ENCODE data around the gene KRTCAP2. TPM values are rescaled to one million over a fixed set of nuclear protein-coding genes. Genes with fewer than 3 reads are reported as not detected.

The KRTCAP2 gene
- total and polyA plus RNA-seq, 2 experiments from 2014 or later = 189 to 484 TPM

- 0 out of 2 replicates have a peak, but pooled peaks cover 10% of the 10 kb centered on the region for H3K4me1 ChIP-seq (ENCODE audit: insufficient read depth)
- H2AFZ ChIP-seq = no peak overlapping the region
- no peaks in the 10 kb centered on the region for H3K9me2 ChIP-seq (ENCODE audit: insufficient read depth)
- H3K79me2 ChIP-seq (ENCODE audit: insufficient read depth) = no peaks in the 10 kb centered on the region
- H3K4me2 ChIP-seq (ENCODE audit: unreplicated experiment) = no peak overlapping the region
- H4K20me1 ChIP-seq (ENCODE audit: insufficient read depth) = no peaks in the 10 kb centered on the region
- no peaks in the 10 kb centered on the region for H3F3A ChIP-seq (ENCODE audit: insufficient read depth)
- 72 to 76% methylated on average over 3 to 4 of the region's 4 CpGs for WGBS, 2 experiments (ENCODE audit: low coverage in 1 of 2, low lambda C conversion rate in 2 of 2, missing lambda C conversion rate in 2 of 2)
- H3K27ac ChIP-seq = no peak overlapping the region
- no peak overlapping the region for H3K9ac ChIP-seq
- H3K36me3 ChIP-seq (ENCODE audit: low read depth) = no peaks in the 10 kb centered on the region
- no peak overlapping the region for H3K4me3 ChIP-seq
- H3K27me3 ChIP-seq (replicated peaks; ENCODE audit: insufficient read depth) = peaks cover 77% of the 10 kb centered on the region
- no peaks in the 10 kb centered on the region for H3K9me3 ChIP-seq (ENCODE audit: low read depth)
- TF ChIP-seq EZH2 (IDR thresholded peaks at IDR 0.05; ENCODE audit: insufficient read depth, poor library complexity, severe bottlenecking) (no peak), EZH2phosphoT487 (IDR thresholded peaks at IDR 0.05; ENCODE audit: insufficient read depth, low read depth) (no peak)
- DNase-seq = no peak
- in situ Hi-C loops (cut with MboI) = no loop called here
Measured at GRCh38 chr1:155123801-155124200, 49.3 kb downstream of the KRTCAP2 start.

GRCh38 chr1:155122308-155122707 is 50.8 kb downstream of the KRTCAP2 start:
- in situ Hi-C loops (cut with MboI) = no loop called here
- TF ChIP-seq EZH2 (IDR thresholded peaks at IDR 0.05; ENCODE audit: insufficient read depth, poor library complexity, severe bottlenecking) (no peak), EZH2phosphoT487 (IDR thresholded peaks at IDR 0.05; ENCODE audit: insufficient read depth, low read depth) (no peak)
- peaks cover 69% of the 10 kb centered on the region for H3K27me3 ChIP-seq (replicated peaks; ENCODE audit: insufficient read depth)

GRCh38 chr1:155121249-155121648 is 51.9 kb downstream of the KRTCAP2 start:
- Histone ChIP-seq H3K4me3 (no peak overlapping the region), H3K9me2 (ENCODE audit: insufficient read depth) (no peaks in the 10 kb centered on the region), H3K4me2 (ENCODE audit: unreplicated experiment) (no peak overlapping the region), H3K9ac (no peak overlapping the region), H2AFZ (no peak overlapping the region), H4K20me1 (ENCODE audit: insufficient read depth) (no peaks in the 10 kb centered on the region), H3K4me1 (ENCODE audit: insufficient read depth) (no peaks in the 10 kb centered on the region), H3K27ac (no peak overlapping the region), H3K36me3 (ENCODE audit: low read depth) (no peaks in the 10 kb centered on the region), H3K79me2 (ENCODE audit: insufficient read depth) (no peaks in the 10 kb centered on the region), H3K27me3 (replicated peaks; ENCODE audit: insufficient read depth) (peaks cover 59% of the 10 kb centered on the region), H3K9me3 (ENCODE audit: low read depth) (no peaks in the 10 kb centered on the region), H3F3A (ENCODE audit: insufficient read depth) (no peaks in the 10 kb centered on the region)
- TF ChIP-seq EZH2phosphoT487 (IDR thresholded peaks at IDR 0.05; ENCODE audit: insufficient read depth, low read depth) = no peak
- no peak for TF ChIP-seq EZH2 (IDR thresholded peaks at IDR 0.05; ENCODE audit: insufficient read depth, poor library complexity, severe bottlenecking)
- in situ Hi-C loops (cut with MboI) = no loop called here
- WGBS, 2 experiments (ENCODE audit: low coverage in 1 of 2, low lambda C conversion rate in 2 of 2, missing lambda C conversion rate in 2 of 2) = 56 to 73% methylated on average over 2 of the region's 2 CpGs
- no peak for DNase-seq

More at GRCh38 chr1:155122308-155122707, 50.8 kb downstream of the KRTCAP2 start:
- H3K4me1 ChIP-seq (ENCODE audit: insufficient read depth) = 0 out of 2 replicates have a peak, but pooled peaks cover 8% of the 10 kb centered on the region
- no peaks in the 10 kb centered on the region for H3K36me3 ChIP-seq (ENCODE audit: low read depth)
- H3K79me2 ChIP-seq (ENCODE audit: insufficient read depth) = no peaks in the 10 kb centered on the region
- no peaks in the 10 kb centered on the region for H3F3A ChIP-seq (ENCODE audit: insufficient read depth)
- H3K27ac ChIP-seq = no peak overlapping the region
- H3K4me3 ChIP-seq = no peak overlapping the region
- no peaks in the 10 kb centered on the region for H3K9me3 ChIP-seq (ENCODE audit: low read depth)
- no peak overlapping the region for H3K4me2 ChIP-seq (ENCODE audit: unreplicated experiment)
- H4K20me1 ChIP-seq (ENCODE audit: insufficient read depth) = no peaks in the 10 kb centered on the region
- no peak overlapping the region for H2AFZ ChIP-seq
- WGBS, 2 experiments (ENCODE audit: low coverage in 1 of 2, low lambda C conversion rate in 2 of 2, missing lambda C conversion rate in 2 of 2) = 32 to 42% methylated on average over 2 of the region's 2 CpGs
- no peak for DNase-seq
- H3K9me2 ChIP-seq (ENCODE audit: insufficient read depth) = no peaks in the 10 kb centered on the region
- no peak overlapping the region for H3K9ac ChIP-seq

DNA sequence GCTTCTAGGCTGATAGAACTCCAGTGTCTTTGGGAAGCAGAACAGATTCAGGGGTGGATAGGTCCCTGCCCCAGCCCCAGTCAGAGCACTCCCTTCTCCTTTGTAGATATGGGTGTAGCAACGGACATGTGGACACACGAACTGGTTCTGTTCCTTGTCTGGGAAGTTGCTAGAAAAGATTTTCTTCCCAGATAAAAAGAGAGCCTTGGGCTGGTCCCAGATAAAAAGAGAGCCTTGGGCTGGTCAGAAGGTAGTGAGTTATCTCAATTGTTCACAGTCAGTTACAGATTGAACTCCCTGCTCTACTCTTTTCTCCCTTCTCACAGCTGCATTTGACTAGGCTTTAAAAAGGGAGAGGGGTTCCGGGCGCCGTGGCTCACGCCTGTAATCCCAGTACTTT is 52.9 kb downstream of the KRTCAP2 start:
- Histone ChIP-seq H3K36me3 (ENCODE audit: low read depth) (no peaks in the 10 kb centered on the region), H3K27me3 (replicated peaks; ENCODE audit: insufficient read depth) (peaks cover 50% of the 10 kb centered on the region), H3K9me2 (ENCODE audit: insufficient read depth) (no peaks in the 10 kb centered on the region), H4K20me1 (ENCODE audit: insufficient read depth) (no peaks in the 10 kb centered on the region), H3F3A (ENCODE audit: insufficient read depth) (no peaks in the 10 kb centered on the region), H2AFZ (no peak overlapping the region), H3K4me1 (ENCODE audit: insufficient read depth) (no peaks in the 10 kb centered on the region), H3K4me3 (no peak overlapping the region), H3K9ac (no peak overlapping the region), H3K4me2 (ENCODE audit: unreplicated experiment) (no peak overlapping the region), H3K9me3 (ENCODE audit: low read depth) (no peaks in the 10 kb centered on the region), H3K79me2 (ENCODE audit: insufficient read depth) (no peaks in the 10 kb centered on the region), H3K27ac (no peak overlapping the region)
- in situ Hi-C loops (cut with MboI) = no loop called here
- 54 to 65% methylated on average over 6 of the region's 6 CpGs for WGBS, 2 experiments (ENCODE audit: low coverage in 1 of 2, low lambda C conversion rate in 2 of 2, missing lambda C conversion rate in 2 of 2)
- DNase-seq = no peak
- TF ChIP-seq EZH2phosphoT487 (IDR thresholded peaks at IDR 0.05; ENCODE audit: insufficient read depth, low read depth) = no peak
- TF ChIP-seq EZH2 (IDR thresholded peaks at IDR 0.05; ENCODE audit: insufficient read depth, poor library complexity, severe bottlenecking) = no peak

MicroRNA genes within 50 kb of the gene (microRNA counts, 767-probe panel; counts per million panel counts)
- microRNA hsa-miR-92b-3p = 447 counts per million, percentile 86 among the panel's probes with 10 or more counts

Small RNAs within 50 kb of the gene (small RNA-seq; reads per million reads assigned to genes)
- gene HMGN2P18 (ENCODE audit: low read depth, low replicate concordance) = not detected
- not detected for gene RF00019 (ENCODE audit: low read depth, low replicate concordance)

Other genes starting within 250 kb of the KRTCAP2 start
- gene PMVK, start 236.6 kb downstream of the KRTCAP2 start, total RNA-seq (2014; rRNA removed; shearing (Covaris generic)) = 2.1 and 6.4 TPM in 2 replicates
- gene PMVK, start 236.6 kb downstream of the KRTCAP2 start, polyA plus RNA-seq (2016; fragmentation: Nextera tagmentation; extraction: Ambion mirVana) = 36.6 and 40.2 TPM in 2 replicates
- gene PBXIP1, start 217.2 kb downstream of the KRTCAP2 start, total RNA-seq (2014; rRNA removed; shearing (Covaris generic)) = 70.4 and 72.2 TPM in 2 replicates
- 25.9 and 26.4 TPM in 2 replicates for gene PBXIP1, start 217.2 kb downstream of the KRTCAP2 start, polyA plus RNA-seq (2016; fragmentation: Nextera tagmentation; extraction: Ambion mirVana)
- 13.2 and 14.9 TPM in 2 replicates for gene PYGO2, start 211.5 kb downstream of the KRTCAP2 start, total RNA-seq (2014; rRNA removed; shearing (Covaris generic))
- 14.7 and 15.4 TPM in 2 replicates for gene PYGO2, start 211.5 kb downstream of the KRTCAP2 start, polyA plus RNA-seq (2016; fragmentation: Nextera tagmentation; extraction: Ambion mirVana)
- gene SHC1, start 202.6 kb downstream of the KRTCAP2 start, total RNA-seq (2014; rRNA removed; shearing (Covaris generic)) = 295 and 319 TPM in 2 replicates
- gene SHC1, start 202.6 kb downstream of the KRTCAP2 start, polyA plus RNA-seq (2016; fragmentation: Nextera tagmentation; extraction: Ambion mirVana) = 275 and 278 TPM in 2 replicates
- gene CKS1B, start 198.6 kb downstream of the KRTCAP2 start, total RNA-seq (2014; rRNA removed; shearing (Covaris generic)) = 45.6 and 50.3 TPM in 2 replicates
- 113 and 119 TPM in 2 replicates for gene CKS1B, start 198.6 kb downstream of the KRTCAP2 start, polyA plus RNA-seq (2016; fragmentation: Nextera tagmentation; extraction: Ambion mirVana)
- 15.6 and 21.3 TPM in 2 replicates for gene FLAD1, start 190.0 kb downstream of the KRTCAP2 start, total RNA-seq (2014; rRNA removed; shearing (Covaris generic))
- gene FLAD1, start 190.0 kb downstream of the KRTCAP2 start, polyA plus RNA-seq (2016; fragmentation: Nextera tagmentation; extraction: Ambion mirVana) = 26.4 and 30.2 TPM in 2 replicates
- not detected in 2 replicates for gene LENEP, start 179.7 kb downstream of the KRTCAP2 start, total RNA-seq (2014; rRNA removed; shearing (Covaris generic))
- gene LENEP, start 179.7 kb downstream of the KRTCAP2 start, polyA plus RNA-seq (2016; fragmentation: Nextera tagmentation; extraction: Ambion mirVana) = not detected in 2 replicates
- gene ZBTB7B, start 170.5 kb downstream of the KRTCAP2 start, total RNA-seq (2014; rRNA removed; shearing (Covaris generic)) = 16.8 and 27.0 TPM in 2 replicates
- 2.3 and 2.9 TPM in 2 replicates for gene ZBTB7B, start 170.5 kb downstream of the KRTCAP2 start, polyA plus RNA-seq (2016; fragmentation: Nextera tagmentation; extraction: Ambion mirVana)
- not detected in 2 replicates for gene DCST2, start 139.5 kb downstream of the KRTCAP2 start, total RNA-seq (2014; rRNA removed; shearing (Covaris generic))
- gene DCST2, start 139.5 kb downstream of the KRTCAP2 start, polyA plus RNA-seq (2016; fragmentation: Nextera tagmentation; extraction: Ambion mirVana) = 0.14 and 0.16 TPM in 2 replicates
- gene DCST1, start 139.5 kb downstream of the KRTCAP2 start, total RNA-seq (2014; rRNA removed; shearing (Covaris generic)) = not detected in 2 replicates
- gene DCST1, start 139.5 kb downstream of the KRTCAP2 start, polyA plus RNA-seq (2016; fragmentation: Nextera tagmentation; extraction: Ambion mirVana) = not detected in 2 replicates
- 85.6 and 109 TPM in 2 replicates for gene ADAM15, start 122.0 kb downstream of the KRTCAP2 start, total RNA-seq (2014; rRNA removed; shearing (Covaris generic))
- gene ADAM15, start 122.0 kb downstream of the KRTCAP2 start, polyA plus RNA-seq (2016; fragmentation: Nextera tagmentation; extraction: Ambion mirVana) = 73.0 and 80.4 TPM in 2 replicates
- gene EFNA4, start 109.6 kb downstream of the KRTCAP2 start, total RNA-seq (2014; rRNA removed; shearing (Covaris generic)) = 2.4 and 5.5 TPM in 2 replicates
- gene EFNA4, start 109.6 kb downstream of the KRTCAP2 start, polyA plus RNA-seq (2016; fragmentation: Nextera tagmentation; extraction: Ambion mirVana) = 4.4 and 4.6 TPM in 2 replicates
- gene EFNA3, start 94.5 kb downstream of the KRTCAP2 start, total RNA-seq (2014; rRNA removed; shearing (Covaris generic)) = 1.4 and 3.0 TPM in 2 replicates
- 2.5 and 2.7 TPM in 2 replicates for gene EFNA3, start 94.5 kb downstream of the KRTCAP2 start, polyA plus RNA-seq (2016; fragmentation: Nextera tagmentation; extraction: Ambion mirVana)
- not detected in 2 replicates for gene EFNA1, start 45.4 kb downstream of the KRTCAP2 start, total RNA-seq (2014; rRNA removed; shearing (Covaris generic))
- not detected in 2 replicates for gene EFNA1, start 45.4 kb downstream of the KRTCAP2 start, polyA plus RNA-seq (2016; fragmentation: Nextera tagmentation; extraction: Ambion mirVana)
- 33.4 and 34.1 TPM in 2 replicates for gene SLC50A1, start 37.5 kb downstream of the KRTCAP2 start, total RNA-seq (2014; rRNA removed; shearing (Covaris generic))
- gene SLC50A1, start 37.5 kb downstream of the KRTCAP2 start, polyA plus RNA-seq (2016; fragmentation: Nextera tagmentation; extraction: Ambion mirVana) = 55.1 and 58.3 TPM in 2 replicates
- gene DPM3, start 32.8 kb downstream of the KRTCAP2 start, total RNA-seq (2014; rRNA removed; shearing (Covaris generic)) = 21.8 and 50.7 TPM in 2 replicates
- 75.3 and 82.3 TPM in 2 replicates for gene DPM3, start 32.8 kb downstream of the KRTCAP2 start, polyA plus RNA-seq (2016; fragmentation: Nextera tagmentation; extraction: Ambion mirVana)
- 3.4 TPM in 2 replicates for gene TRIM46, start 545 bp upstream of the KRTCAP2 start, total RNA-seq (2014; rRNA removed; shearing (Covaris generic))
- gene TRIM46, start 545 bp upstream of the KRTCAP2 start, polyA plus RNA-seq (2016; fragmentation: Nextera tagmentation; extraction: Ambion mirVana) = 1.6 and 2.1 TPM in 2 replicates
- 20.6 and 21.4 TPM in 2 replicates for gene THBS3, start 34.6 kb upstream of the KRTCAP2 start, total RNA-seq (2014; rRNA removed; shearing (Covaris generic))
- 14.9 and 16.6 TPM in 2 replicates for gene THBS3, start 34.6 kb upstream of the KRTCAP2 start, polyA plus RNA-seq (2016; fragmentation: Nextera tagmentation; extraction: Ambion mirVana)
- gene MTX1, start 35.4 kb upstream of the KRTCAP2 start, total RNA-seq (2014; rRNA removed; shearing (Covaris generic)) = 39.6 and 61.4 TPM in 2 replicates
- gene MTX1, start 35.4 kb upstream of the KRTCAP2 start, polyA plus RNA-seq (2016; fragmentation: Nextera tagmentation; extraction: Ambion mirVana) = 69.2 and 78.6 TPM in 2 replicates
- gene ENTREP3, start 82.2 kb upstream of the KRTCAP2 start, total RNA-seq (2014; rRNA removed; shearing (Covaris generic)) = 6.4 and 8.0 TPM in 2 replicates
- gene ENTREP3, start 82.2 kb upstream of the KRTCAP2 start, polyA plus RNA-seq (2016; fragmentation: Nextera tagmentation; extraction: Ambion mirVana) = 8.0 TPM in 2 replicates
- gene SCAMP3, start 89.1 kb upstream of the KRTCAP2 start, total RNA-seq (2014; rRNA removed; shearing (Covaris generic)) = 53.6 and 80.5 TPM in 2 replicates
- gene SCAMP3, start 89.1 kb upstream of the KRTCAP2 start, polyA plus RNA-seq (2016; fragmentation: Nextera tagmentation; extraction: Ambion mirVana) = 135 and 141 TPM in 2 replicates
- 16.8 and 24.0 TPM in 2 replicates for gene CLK2, start 100.2 kb upstream of the KRTCAP2 start, total RNA-seq (2014; rRNA removed; shearing (Covaris generic))
- gene CLK2, start 100.2 kb upstream of the KRTCAP2 start, polyA plus RNA-seq (2016; fragmentation: Nextera tagmentation; extraction: Ambion mirVana) = 10.2 and 10.4 TPM in 2 replicates
- gene HCN3, start 104.2 kb upstream of the KRTCAP2 start, total RNA-seq (2014; rRNA removed; shearing (Covaris generic)) = 0.76 and 1.4 TPM in 2 replicates
- 1.6 and 1.9 TPM in 2 replicates for gene HCN3, start 104.2 kb upstream of the KRTCAP2 start, polyA plus RNA-seq (2016; fragmentation: Nextera tagmentation; extraction: Ambion mirVana)
- not detected in 2 replicates for gene PKLR, start 128.1 kb upstream of the KRTCAP2 start, total RNA-seq (2014; rRNA removed; shearing (Covaris generic))
- gene PKLR, start 128.1 kb upstream of the KRTCAP2 start, polyA plus RNA-seq (2016; fragmentation: Nextera tagmentation; extraction: Ambion mirVana) = 0.08 TPM in 1 of 2 replicates, not detected in the other
- 96.3 and 103 TPM in 2 replicates for gene FDPS, start 135.6 kb upstream of the KRTCAP2 start, total RNA-seq (2014; rRNA removed; shearing (Covaris generic))
- 106 and 116 TPM in 2 replicates for gene FDPS, start 135.6 kb upstream of the KRTCAP2 start, polyA plus RNA-seq (2016; fragmentation: Nextera tagmentation; extraction: Ambion mirVana)
- 31.9 and 34.4 TPM in 2 replicates for gene RUSC1, start 147.6 kb upstream of the KRTCAP2 start, total RNA-seq (2014; rRNA removed; shearing (Covaris generic))
- 30.4 and 32.6 TPM in 2 replicates for gene RUSC1, start 147.6 kb upstream of the KRTCAP2 start, polyA plus RNA-seq (2016; fragmentation: Nextera tagmentation; extraction: Ambion mirVana)